H1 (cell line): ENCODE results near the gene ARHGEF28. TPM values are rescaled to one million over a fixed set of nuclear protein-coding genes. Genes with fewer than 3 reads are reported as not detected.

Source experiments
- CTCF ChIA-PET: fragments of 300-600 bp; sonication (Branson Sonifier 250); formaldehyde crosslinking; loops from one replicate; lab custom pipeline; 2021; ENCODE audit not compliant: partially characterized antibody; lab: Charles Lee
- POLR2A ChIA-PET: fragments of 300-600 bp; sonication (Branson Sonifier 250); formaldehyde crosslinking; loops from one replicate; lab custom pipeline; 2021; ENCODE audit warnings: inconsistent platforms; ENCODE audit not compliant: partially characterized antibody; lab: Charles Lee
- DNase-seq, 2 experiments: peaks; one replicate each; pipeline versions ENCODE4 v3.0.0 to v3.0.0-alpha.2; 2010 to 2022; ENCODE audit warnings: low spot score in 2 of 2, low read depth in 1 of 2, mixed read lengths in 1 of 2
- FAIRE-seq: peaks from 2 replicates; lab custom pipeline; 2011; peaks lifted over from hg19 to GRCh38; lab: Jason Lieb, UNC
- H2AFZ ChIP-seq: 2 replicates; pipeline ENCODE4 v1.8.1; 2012; ENCODE audit warnings: low read length, inconsistent platforms
- H2AK5ac ChIP-seq: 2 replicates; pipeline ENCODE4 v1.6.1; 2013; ENCODE audit warnings: low read depth, low read length
- H2BK120ac ChIP-seq: replicated peaks from 2 replicates; pipeline ENCODE3; 2013; ENCODE audit warnings: low read depth, low read length, inconsistent platforms
- H2BK12ac ChIP-seq: 2 replicates; pipeline ENCODE4 v1.6.1; 2013; ENCODE audit warnings: low read depth, low read length
- H2BK15ac ChIP-seq: 2 replicates; pipeline ENCODE4 v1.6.1; 2013; ENCODE audit warnings: low read length
- H2BK20ac ChIP-seq: 2 replicates; pipeline ENCODE4 v1.6.1; 2013; ENCODE audit warnings: low read length
- H2BK5ac ChIP-seq: 2 replicates; pipeline ENCODE4 v1.6.1; 2013; ENCODE audit warnings: low read depth, low read length
- H3K14ac ChIP-seq: 2 replicates; pipeline ENCODE4 v1.6.1; 2013; ENCODE audit warnings: inconsistent platforms; ENCODE audit not compliant: insufficient read length
- H3K18ac ChIP-seq: 2 replicates; pipeline ENCODE4 v1.6.1; 2013; ENCODE audit warnings: low read length; ENCODE audit errors: extremely low read depth
- H3K23ac ChIP-seq: 2 replicates; pipeline ENCODE4 v1.6.1; 2013; ENCODE audit warnings: inconsistent platforms; ENCODE audit not compliant: insufficient read length
- H3K23me2 ChIP-seq: 2 replicates; pipeline ENCODE4 v1.6.1; 2013; ENCODE audit warnings: low read depth, low read length
- H3K27ac ChIP-seq: 2 replicates; pipeline ENCODE4 v1.6.1; 2011; ENCODE audit warnings: low read depth, low read length, inconsistent platforms
- H3K27me3 ChIP-seq, 4 experiments: replicated peaks in 1 of 4; 1 replicate in 1 of 4; 2 replicates in 3 of 4; pipeline versions ENCODE4 v1.6.1 to v1.8.1; 2011 to 2013; ENCODE audit warnings: low read length in 3 of 4, mild to moderate bottlenecking in 3 of 4, inconsistent platforms in 2 of 4, mixed read lengths in 2 of 4, moderate library complexity in 1 of 4; ENCODE audit not compliant: control insufficient read depth in 3 of 4, insufficient read depth in 3 of 4; ENCODE audit errors: extremely low read depth in 1 of 4
- H3K36me3 ChIP-seq, 4 experiments: 2 replicates each; pipeline versions ENCODE4 v1.6.1 to v1.8.1; 2011 to 2013; ENCODE audit warnings: mild to moderate bottlenecking in 4 of 4, low read length in 3 of 4, moderate library complexity in 2 of 4, control low read depth in 1 of 4, inconsistent platforms in 1 of 4; ENCODE audit not compliant: insufficient read depth in 4 of 4, control insufficient read depth in 2 of 4
- H3K4ac ChIP-seq: replicated peaks from 2 replicates; pipeline ENCODE3; 2013; ENCODE audit warnings: low read length, low read depth, mixed read lengths, inconsistent platforms; ENCODE audit not compliant: insufficient read length
- H3K4me1 ChIP-seq, 4 experiments: replicated peaks in 1 of 4; 1 replicate in 1 of 4; 2 replicates in 3 of 4; pipeline versions ENCODE4 v1.6.1 to v1.8.1; 2011 to 2013; ENCODE audit warnings: low read length in 3 of 4, inconsistent platforms in 2 of 4, mixed read lengths in 1 of 4; ENCODE audit not compliant: insufficient read depth in 4 of 4, control insufficient read depth in 3 of 4
- H3K4me2 ChIP-seq, 2 experiments: 2 replicates each; pipeline versions ENCODE4 v1.6.1 to v1.8.1; 2011 to 2013; ENCODE audit warnings: low read depth in 2 of 2, low read length in 2 of 2, control low read depth in 1 of 2, inconsistent platforms in 1 of 2, mild to moderate bottlenecking in 1 of 2; ENCODE audit not compliant: insufficient read depth in 1 of 2
- H3K4me3 ChIP-seq, 4 experiments: fragments of 200-600, 300-600 bp in 1 of 4; sonication (generic), shearing (Covaris generic), sonication (Bioruptor Twin) in 1 of 4; 2 replicates each; pipeline versions ENCODE4 v1.5.1 to v1.8.1; 2011 to 2016; ENCODE audit warnings: low read length in 4 of 4, low read depth in 3 of 4, control low read depth in 2 of 4, inconsistent platforms in 2 of 4, mild to moderate bottlenecking in 2 of 4, mixed read lengths in 1 of 4, moderate library complexity in 1 of 4; ENCODE audit not compliant: insufficient read depth in 2 of 4; ENCODE audit errors: extremely low read depth in 1 of 4
- H3K56ac ChIP-seq: replicated peaks from 2 replicates; pipeline ENCODE3; 2013; ENCODE audit warnings: low read depth, mild to moderate bottlenecking, mixed read lengths, low read length, inconsistent platforms; ENCODE audit not compliant: insufficient read length
- H3K79me1 ChIP-seq: 2 replicates; pipeline ENCODE4 v1.6.1; 2013; ENCODE audit warnings: low read depth, low read length, control low read depth
- H3K79me2 ChIP-seq, 2 experiments: 2 replicates each; pipeline versions ENCODE4 v1.6.1 to v1.8.1; 2012 to 2013; ENCODE audit warnings: low read length in 2 of 2, mild to moderate bottlenecking in 2 of 2, inconsistent platforms in 1 of 2; ENCODE audit not compliant: insufficient read depth in 2 of 2, control insufficient read depth in 1 of 2
- H3K9ac ChIP-seq, 4 experiments: replicated peaks in 1 of 4; 1 replicate in 1 of 4; 2 replicates in 3 of 4; pipeline versions ENCODE4 v1.6.1 to v1.8.1; 2011 to 2013; ENCODE audit warnings: low read depth in 3 of 4, low read length in 3 of 4, control low read depth in 2 of 4, mild to moderate bottlenecking in 2 of 4, moderate library complexity in 2 of 4, inconsistent platforms in 1 of 4; ENCODE audit errors: extremely low read depth in 1 of 4
- H3K9me3 ChIP-seq, 2 experiments: 2 replicates each; pipeline versions ENCODE4 v1.6.1 to v1.8.1; 2012 to 2013; ENCODE audit warnings: mild to moderate bottlenecking in 2 of 2, moderate library complexity in 2 of 2, control low read depth in 1 of 2, inconsistent platforms in 1 of 2, low read depth in 1 of 2, low read length in 1 of 2, mixed read lengths in 1 of 2; ENCODE audit not compliant: insufficient read depth in 2 of 2
- H4K20me1 ChIP-seq, 2 experiments: replicated peaks in 1 of 2; 2 replicates each; pipeline versions ENCODE3 to v1.8.1; 2011 to 2013; ENCODE audit warnings: inconsistent platforms in 2 of 2, low read length in 2 of 2, mild to moderate bottlenecking in 1 of 2; ENCODE audit not compliant: insufficient read depth in 2 of 2, control insufficient read depth in 1 of 2
- H4K5ac ChIP-seq: 2 replicates; pipeline ENCODE4 v1.6.1; 2013; ENCODE audit warnings: low read length, low read depth, mixed read lengths, inconsistent platforms; ENCODE audit not compliant: insufficient read length
- H4K8ac ChIP-seq: 2 replicates; pipeline ENCODE4 v1.8.0; 2013; ENCODE audit warnings: mild to moderate bottlenecking, moderate library complexity, low read length, inconsistent platforms; ENCODE audit not compliant: insufficient read depth; ENCODE audit errors: extremely low read depth
- H4K91ac ChIP-seq: replicated peaks from 2 replicates; pipeline ENCODE3; 2013; ENCODE audit warnings: low read length, mixed read lengths, inconsistent platforms; ENCODE audit not compliant: insufficient read length
- SAP30 ChIP-seq: fragments of 300-600 bp; sonication (generic); IDR thresholded peaks from 2 replicates; pipeline ENCODE4 v1.7.1; 2012; ENCODE audit warnings: low read length, moderate library complexity, mild to moderate bottlenecking, inconsistent platforms; ENCODE audit not compliant: insufficient read depth, insufficient replicate concordance
- SIX5 ChIP-seq: IDR thresholded peaks from 2 replicates; pipeline ENCODE4 v1.6.1; 2011; ENCODE audit warnings: mild to moderate bottlenecking, low read depth, low read length
- SUZ12 ChIP-seq: fragments of 200-600 bp; sonication (generic); IDR thresholded peaks from 2 replicates; pipeline ENCODE4 v1.6.1; 2012; ENCODE audit warnings: mild to moderate bottlenecking, inconsistent platforms, low read length, moderate library complexity, mixed read lengths
- TAF7 ChIP-seq: optimal IDR thresholded peaks from 2 replicates; pipeline ENCODE3; 2011; ENCODE audit warnings: low read depth, mild to moderate bottlenecking, inconsistent platforms, low read length, moderate library complexity, borderline replicate concordance
- WGBS, 2 experiments: shearing (Covaris generic) in 1 of 2; methylation state at CpG; one replicate each; pipeline versions ENCODE4 v1.1.6 to v1.1.7; 2013 to 2015; ENCODE audit warnings: low lambda C conversion rate in 2 of 2, mixed read lengths in 2 of 2, inconsistent platforms in 1 of 2, low coverage in 1 of 2, missing lambda C conversion rate in 1 of 2; ENCODE audit not compliant: insufficient replicate concordance in 2 of 2, insufficient coverage in 1 of 2, insufficient read length in 1 of 2; ENCODE audit errors: extremely low coverage in 1 of 2, missing lambda C conversion rate in 1 of 2; 5-methylcytosine and 5-hydroxymethylcytosine counted together
- polyA plus RNA-seq, 7 experiments: library from polyadenylated mRNA; depleted of rRNA in 3 of 7; stranded (reverse) in 5 of 7; unstranded in 2 of 7; fragments of >200 nt in 5 of 7; fragments of 200-250 nt in 2 of 7; gene quantifications; 1 replicate in 5 of 7; 2 replicates in 1 of 7; 4 replicates in 1 of 7; pipeline versions ENCODE4 v1.2.1 to v1.2.3, GENCODE V29; 2011 to 2013; ENCODE audit warnings: missing spikeins in 2 of 7, mixed read lengths in 2 of 7
- total RNA-seq: library from RNA; stranded (reverse); fragmentation: NEBNext Ultra II Directional; extraction: Animal tissue kit (Norgen Biotek cat#: 25700); gene quantifications from 2 replicates; pipeline ENCODE4 v1.2.1, GENCODE V29; 2021
- TF ChIP-seq, protein P1 (sequence below): IDR thresholded peaks from 2 replicates; pipeline ENCODE4 v1.6.1; 2011; ENCODE audit warnings: low read length, improper control_type of control experiment

Gene ARHGEF28
- total and polyA plus RNA-seq, 2 of the 8 experiments (the other 6 are each of a cell fraction or from before 2014, with no cell fraction given): 0.33 to 1.0 TPM

GRCh38 chr5:73946919-73947602 lies 321.1 kb downstream of the ARHGEF28 start:
- DNase-seq (no peak), FAIRE-seq (no peak)
- Histone ChIP-seq H3K9ac (no peak overlapping the region), H2BK15ac (no peak overlapping the region), H3K4me2 (no peak overlapping the region), H3K36me3 (no peaks in the 10 kb centered on the region), H3K14ac (no peak overlapping the region), H3K79me1 (no peaks in the 10 kb centered on the region), H2BK5ac (no peak overlapping the region), H3K4me1 (no peaks in the 10 kb centered on the region), H2AFZ (no peak overlapping the region), H3K27ac (no peak overlapping the region), H3K23ac (no peak overlapping the region), H3K9me3 (peaks cover 0 to 3% of the 10 kb centered on the region in 2 experiments; a peak in 1 of 4 replicates), H4K91ac (no peak overlapping the region), H4K8ac (no peak overlapping the region), H3K56ac (no peak overlapping the region), H3K4ac (no peak overlapping the region), H3K79me2 (no peaks in the 10 kb centered on the region), H2BK120ac (no peak overlapping the region), H2BK12ac (no peak overlapping the region), H3K4me3 (no peak overlapping the region), H3K23me2 (no peaks in the 10 kb centered on the region), H4K20me1 (no peaks in the 10 kb centered on the region), H2AK5ac (no peak overlapping the region), H3K27me3 (no peaks in the 10 kb centered on the region), H2BK20ac (no peak overlapping the region), H4K5ac (no peak overlapping the region), H3K18ac (no peak overlapping the region)
- 87% methylated on average over 5 of the region's 5 CpGs; no CpG with 5 or more reads in 1 of the 2 experiments for WGBS, 2 experiments
- ChIA-PET CTCF (interaction anchor here (0.6 to 2.5 kb wide), 12 partner anchors 10 to 702 kb away, joined by 3 to 12 read pairs (median 5); no protein-coding TSS in a partner anchor), POLR2A (no interaction called here)
- TF ChIP-seq SIX5: no peak
- TF ChIP-seq SUZ12: no peak
- no peak for TF ChIP-seq SAP30
- TF ChIP-seq, protein P1, sequence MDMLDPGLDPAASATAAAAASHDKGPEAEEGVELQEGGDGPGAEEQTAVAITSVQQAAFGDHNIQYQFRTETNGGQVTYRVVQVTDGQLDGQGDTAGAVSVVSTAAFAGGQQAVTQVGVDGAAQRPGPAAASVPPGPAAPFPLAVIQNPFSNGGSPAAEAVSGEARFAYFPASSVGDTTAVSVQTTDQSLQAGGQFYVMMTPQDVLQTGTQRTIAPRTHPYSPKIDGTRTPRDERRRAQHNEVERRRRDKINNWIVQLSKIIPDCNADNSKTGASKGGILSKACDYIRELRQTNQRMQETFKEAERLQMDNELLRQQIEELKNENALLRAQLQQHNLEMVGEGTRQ: no peak
- TF ChIP-seq TAF7: no peak
